Stimulated activated CD8-positive, alpha-beta memory T cell treated with anti-CD3 and anti-CD28 coated beads, Interleukin-15, amount 100 ng/mL, for 24 hours (primary cell): ENCODE measurements around the gene MATCAP1.

Source experiments
- DNase-seq: peaks from one replicate; pipeline ENCODE4 v3.0.0-alpha.2; 2020; ENCODE audit warnings: low read depth

MATCAP1 gene

DNA sequence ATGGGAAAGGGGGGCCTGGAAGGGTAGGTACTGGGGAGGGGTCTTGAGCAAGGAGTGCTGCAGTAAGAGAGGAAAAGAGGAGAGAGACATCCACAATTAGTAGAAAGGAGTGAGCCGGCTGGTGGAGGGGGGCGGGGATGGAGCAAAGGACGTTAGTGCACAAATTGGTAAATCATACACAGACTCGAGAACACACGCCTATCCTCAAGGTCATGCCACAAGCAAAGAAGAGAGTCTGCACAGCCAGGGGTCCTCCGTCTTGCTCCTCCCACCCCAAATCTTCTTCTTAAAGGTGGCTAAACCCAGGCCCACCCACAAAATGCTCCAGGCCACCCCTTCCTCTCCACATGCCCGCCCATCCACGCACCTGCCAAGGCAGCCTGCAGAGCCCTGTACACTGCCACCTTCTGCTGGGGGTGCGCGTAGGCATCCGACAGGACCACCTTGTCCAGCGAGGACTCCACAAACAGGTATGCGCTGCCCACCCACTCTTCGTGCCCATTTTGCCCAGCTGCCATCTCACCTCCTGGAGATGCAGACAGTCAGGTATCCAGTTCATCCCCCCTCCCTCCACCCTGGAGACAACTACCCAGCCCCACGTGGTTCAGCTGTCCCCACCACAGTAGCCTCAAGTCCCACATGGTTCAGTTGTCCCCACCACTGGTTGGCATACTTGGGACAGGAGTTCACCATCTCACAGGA lies 27.5 kb downstream of the MATCAP1 start:
- DNase-seq: no peak

DNA sequence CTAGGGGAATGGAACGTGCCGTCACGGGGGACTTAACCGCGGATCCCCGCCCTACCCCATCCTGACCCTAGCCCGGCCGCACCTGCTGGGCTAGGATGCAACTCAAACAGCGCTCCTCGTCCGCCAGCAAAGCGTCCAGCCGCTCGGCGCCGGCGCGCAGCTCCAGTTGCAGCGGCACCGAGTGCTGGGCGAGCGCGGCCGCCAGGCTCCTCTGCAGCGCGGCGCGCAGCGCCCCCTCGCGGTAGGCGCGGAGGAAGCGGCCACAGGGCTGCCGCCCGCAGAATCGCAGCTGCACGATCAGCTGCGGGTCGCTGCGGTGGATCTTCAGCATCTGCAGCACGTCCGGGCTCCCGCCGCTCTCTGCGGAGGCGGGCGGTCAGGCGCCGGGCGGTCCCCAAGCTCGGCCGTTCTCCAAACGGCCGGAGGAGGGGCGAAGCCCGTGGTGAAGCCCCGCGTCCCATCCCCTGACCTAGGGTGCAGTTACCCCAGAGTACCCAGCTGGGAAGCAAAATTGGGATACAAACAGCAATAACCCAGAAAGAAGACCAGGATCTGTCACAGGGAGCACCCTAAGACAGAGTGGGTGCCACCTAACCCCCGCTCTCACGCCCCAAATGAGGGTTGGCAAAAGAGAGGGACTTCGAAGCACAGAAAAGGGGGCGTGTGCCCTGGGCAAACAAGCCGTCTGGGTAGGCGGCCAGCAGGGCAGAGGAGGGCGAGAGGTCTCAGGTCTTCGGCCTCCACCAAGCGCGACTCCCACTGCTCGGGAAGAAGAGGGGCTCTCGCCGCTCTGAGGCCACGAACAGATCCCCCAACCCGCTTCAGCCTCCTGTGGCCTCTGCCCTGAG lies 28.2 kb downstream of the MATCAP1 start:
- peak; percentile 69 for DNase-seq

DNA sequence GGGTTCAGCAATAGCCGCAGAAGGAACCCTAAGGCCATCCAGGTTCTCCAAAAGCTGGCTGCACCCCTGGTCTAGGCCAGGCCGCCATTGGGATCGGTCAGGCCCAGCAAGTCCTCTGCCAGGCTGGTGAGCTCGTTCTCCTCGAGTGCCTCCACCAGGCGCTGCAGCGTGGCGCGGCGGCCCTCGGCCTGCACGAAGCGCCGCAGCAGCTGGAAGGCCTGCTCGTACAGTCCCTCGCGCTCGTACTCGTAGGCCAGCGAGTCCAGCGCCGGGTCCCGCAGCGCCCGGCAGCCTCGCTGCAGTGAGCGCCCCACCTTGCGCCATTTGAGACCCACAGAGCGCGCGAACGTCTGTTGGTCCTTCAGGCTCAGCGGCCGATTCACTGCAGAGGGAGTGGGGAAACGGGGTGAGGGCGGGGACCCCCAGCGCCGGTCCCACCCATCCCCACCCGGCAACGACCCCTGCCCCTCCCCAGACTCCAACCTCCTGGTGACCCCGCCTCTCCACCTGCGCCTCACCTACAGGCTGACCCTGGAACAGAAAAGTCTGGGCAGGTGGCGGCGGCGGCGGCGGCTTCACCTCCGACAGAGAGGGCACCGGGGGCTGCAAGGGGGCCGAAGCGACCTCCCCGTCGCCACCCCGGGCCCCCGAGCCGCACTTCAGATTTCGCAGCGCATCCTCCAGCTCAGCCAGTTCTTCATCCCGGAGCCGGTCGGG lies 29.0 kb downstream of the MATCAP1 start:
- DNase-seq: no peak

- no peak for DNase-seq
Measured at GRCh38 chr16:67151431-67152097, 32.2 kb downstream of the MATCAP1 start.

- DNase-seq: no peak
Measured at GRCh38 chr16:67150833-67151396, 32.8 kb downstream of the MATCAP1 start, which contains the start of gene B3GNT9. Gene B3GNT9, minus strand, starts transcription at chr16:67150998. Its CDS starts 513 bp downstream, at chr16:67150485.

DNA sequence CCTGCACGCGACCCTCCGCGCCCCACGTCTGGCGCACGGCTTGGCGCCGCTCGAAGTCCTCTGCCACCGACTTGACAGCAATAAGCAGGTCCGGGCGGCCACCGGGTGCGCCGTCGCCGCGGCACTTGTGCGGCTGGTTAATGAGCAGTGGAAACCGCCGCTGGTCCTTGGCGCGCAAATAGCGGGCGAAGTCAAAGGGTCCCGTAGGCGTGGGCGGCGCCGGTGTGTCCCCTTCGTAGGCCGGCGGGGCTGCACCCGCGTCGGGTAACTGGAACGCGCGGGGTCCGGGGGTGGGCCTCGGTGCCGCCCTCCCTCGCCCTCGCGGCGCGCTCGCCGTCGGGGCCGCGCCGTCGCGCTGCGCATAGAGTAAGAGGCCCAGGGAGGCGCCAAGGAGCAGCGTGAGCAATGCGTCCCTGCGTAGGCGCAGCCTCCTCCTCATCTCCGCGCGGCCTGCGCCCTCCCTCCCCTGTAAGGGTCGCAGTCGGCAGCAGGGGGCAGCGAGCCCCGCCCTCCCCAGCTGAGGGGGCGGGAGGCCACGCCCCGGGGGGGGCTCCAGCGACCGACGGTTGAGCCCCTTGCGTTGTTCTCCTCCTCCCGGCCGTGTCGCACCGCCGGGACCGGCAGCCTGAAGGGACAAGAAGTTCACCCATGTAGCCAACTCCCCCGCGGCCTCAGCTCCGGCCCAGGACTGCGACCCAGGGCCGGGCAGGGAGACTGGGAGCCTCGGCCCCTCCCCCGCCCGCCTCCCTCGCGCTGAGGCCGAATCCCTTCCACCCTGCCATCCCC lies 33.5 kb downstream of the MATCAP1 start:
- DNase-seq: no peak

DNA sequence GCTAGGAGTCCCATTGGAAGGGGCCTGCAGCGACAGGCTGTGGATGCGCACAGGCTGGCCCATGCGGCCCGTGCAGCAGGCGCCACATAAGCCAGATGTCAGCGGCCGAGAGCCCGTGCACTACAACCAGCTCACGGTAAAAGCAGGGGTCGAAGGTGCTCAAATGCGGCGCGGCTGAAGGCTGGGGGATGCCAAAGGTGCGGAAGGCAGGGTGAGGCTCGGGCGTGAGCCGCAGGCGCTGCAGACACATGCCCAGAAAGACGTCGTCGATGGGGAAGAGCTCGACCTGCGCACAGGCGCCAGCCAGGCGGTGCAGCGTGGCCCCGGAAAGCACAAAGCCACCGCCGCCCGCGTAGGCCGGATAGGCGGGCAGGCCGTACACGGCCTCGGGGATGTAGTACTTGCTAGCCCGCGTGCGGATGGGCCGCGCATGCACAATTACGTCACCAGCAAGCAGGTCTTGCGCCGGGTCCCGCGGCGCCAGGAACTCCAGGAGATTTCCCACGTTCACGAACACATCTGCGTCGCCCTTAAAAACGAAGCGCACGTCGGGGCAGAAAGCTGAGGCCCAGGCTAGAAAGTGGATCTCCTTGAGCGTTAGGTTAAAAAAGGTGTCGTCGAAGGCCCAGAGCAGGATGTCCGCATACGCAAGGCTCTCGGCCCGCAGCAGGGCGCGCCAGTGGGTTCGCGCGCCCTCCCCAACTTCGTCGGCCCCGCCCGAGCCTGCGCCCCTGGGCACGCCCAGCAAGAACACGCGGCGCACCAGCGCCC lies 34.3 kb downstream of the MATCAP1 start:
- DNase-seq: no peak

DNA sequence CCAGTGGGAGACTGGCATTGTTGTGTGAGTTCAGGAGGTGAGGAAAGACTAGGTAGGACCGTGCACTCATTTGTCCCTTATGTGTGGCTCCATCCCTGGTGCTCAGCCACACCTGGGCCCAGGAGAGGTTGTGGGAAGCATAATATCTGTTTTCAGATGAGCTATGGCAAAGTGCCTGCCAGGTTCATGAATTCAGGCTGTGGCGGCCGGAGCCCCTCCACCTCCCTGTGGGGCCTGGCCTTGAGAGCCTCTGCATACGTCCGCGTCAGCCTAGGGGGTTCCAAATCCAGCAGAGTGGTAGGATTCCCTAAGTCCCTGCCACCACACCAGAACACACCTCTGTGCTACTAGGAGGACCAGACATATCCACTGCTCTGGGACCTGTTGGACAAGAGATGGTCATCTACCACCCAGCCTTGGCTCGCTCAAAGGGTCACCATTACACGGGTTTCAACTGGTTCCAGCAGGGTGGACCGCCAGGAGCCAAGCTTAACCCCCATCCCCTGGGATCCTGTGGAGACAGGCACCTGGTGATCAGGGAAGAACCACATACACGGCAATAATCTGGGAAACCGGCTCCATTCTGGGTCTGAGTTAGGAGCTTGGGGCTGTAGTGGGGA lies 35.0 kb downstream of the MATCAP1 start:
- DNase-seq: no peak

- no peak for DNase-seq
Measured at GRCh38 chr16:67148221-67148620, 35.5 kb downstream of the MATCAP1 start.

DNA sequence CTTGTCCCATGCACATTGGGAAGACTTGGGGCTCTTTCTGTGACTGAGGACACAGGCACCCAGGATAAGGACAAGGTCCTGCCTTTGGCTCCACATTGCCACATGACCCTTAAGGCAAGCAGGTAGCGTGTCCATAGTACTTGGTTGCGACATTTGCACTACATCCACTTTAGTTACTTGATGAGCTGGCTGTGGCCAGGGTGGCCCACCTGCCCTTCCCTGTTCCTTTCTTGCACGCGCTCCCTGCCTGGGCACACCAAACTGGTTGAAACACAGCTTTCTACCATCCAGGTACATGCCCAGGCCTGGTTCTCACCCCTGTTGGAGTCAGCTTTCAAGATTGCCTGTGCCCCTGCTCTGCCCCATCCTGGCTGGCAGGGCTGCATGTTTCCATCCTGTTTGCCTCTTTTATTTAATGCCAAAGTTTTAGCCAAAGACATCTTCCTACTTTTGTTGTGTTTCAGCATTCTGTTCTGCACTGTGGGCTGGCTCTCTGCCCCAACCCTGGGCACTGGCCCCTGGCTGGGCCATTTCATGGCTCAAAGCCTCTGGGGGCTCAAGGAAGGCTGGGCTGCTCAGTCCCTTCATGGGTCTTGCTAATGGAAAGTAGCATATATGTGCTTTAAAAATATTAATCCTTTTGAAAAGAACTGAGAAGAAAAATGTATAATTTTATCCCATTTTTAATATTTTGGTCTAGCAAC lies 36.2 kb downstream of the MATCAP1 start:
- DNase-seq: no peak

- DNase-seq: no peak
Measured at GRCh38 chr16:67146523-67147357, 37.0 kb downstream of the MATCAP1 start.

DNA sequence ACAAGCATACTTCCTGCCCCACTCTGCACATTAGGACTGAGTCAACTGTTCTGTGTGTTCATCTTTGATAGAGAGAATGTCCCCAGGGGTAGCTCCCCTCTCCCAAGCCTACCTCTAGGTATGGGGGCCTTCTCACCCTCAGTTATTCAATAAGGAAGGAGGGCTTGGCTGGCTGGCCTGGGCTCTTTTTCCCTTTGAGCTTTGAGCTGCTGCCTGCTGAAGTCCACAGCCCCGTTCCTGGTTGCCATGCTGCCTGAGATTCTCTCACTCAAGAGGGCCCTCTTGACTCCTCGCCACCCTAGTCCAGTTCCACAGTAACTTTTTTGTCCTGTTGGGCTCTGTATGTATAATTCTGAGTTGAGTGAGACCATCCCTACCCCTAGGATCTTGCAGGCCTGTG lies 38.0 kb downstream of the MATCAP1 start:
- DNase-seq: no peak

GRCh38 chr16:67144943-67145342 lies 38.8 kb downstream of the MATCAP1 start:
- no peak for DNase-seq

GRCh38 chr16:67142342-67142741 lies 41.4 kb downstream of the MATCAP1 start:
- DNase-seq: no peak

DNA sequence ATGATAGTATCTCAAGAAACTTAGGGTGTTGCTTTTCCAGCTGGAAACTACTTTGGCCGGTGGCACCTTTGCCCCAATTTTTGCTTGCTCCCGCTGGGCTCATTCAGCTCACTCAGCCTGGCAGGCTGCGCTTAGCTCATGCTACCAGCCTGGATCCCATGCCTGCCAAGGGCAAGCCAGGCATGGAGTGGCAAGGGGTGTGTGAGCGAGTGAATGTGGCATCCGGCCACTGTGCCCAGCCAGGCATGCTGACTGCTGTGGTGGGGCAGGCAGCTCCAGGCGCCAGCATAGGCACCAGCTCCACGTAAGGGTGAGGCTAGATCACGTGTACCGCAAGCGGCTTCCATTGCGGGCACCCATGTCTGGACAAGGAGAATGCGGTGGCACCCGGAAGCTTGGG lies 42.4 kb downstream of the MATCAP1 start:
- DNase-seq: no peak

GRCh38 chr16:67137605-67138004 lies 46.2 kb downstream of the MATCAP1 start:
- DNase-seq: no peak

DNA sequence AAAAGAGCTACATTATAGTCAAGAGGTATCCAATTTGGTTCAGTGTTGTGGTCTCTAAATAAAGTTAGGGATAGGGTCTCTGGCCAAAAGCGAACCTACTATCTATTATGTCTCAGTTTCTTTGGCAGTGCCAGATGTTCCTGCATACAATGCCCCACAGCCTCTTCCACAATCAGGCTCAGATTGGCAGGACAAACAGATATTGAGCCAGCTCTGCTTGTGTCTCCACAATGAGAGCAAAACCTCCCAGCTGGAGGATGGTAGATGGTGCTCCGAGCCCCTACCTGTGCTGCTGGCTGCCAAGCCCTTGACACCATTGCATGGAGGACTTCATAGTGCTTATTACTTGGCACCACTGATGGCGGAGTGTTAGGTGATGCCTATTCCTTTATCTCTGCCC lies 54.3 kb downstream of the MATCAP1 start:
- DNase-seq: no peak

DNA sequence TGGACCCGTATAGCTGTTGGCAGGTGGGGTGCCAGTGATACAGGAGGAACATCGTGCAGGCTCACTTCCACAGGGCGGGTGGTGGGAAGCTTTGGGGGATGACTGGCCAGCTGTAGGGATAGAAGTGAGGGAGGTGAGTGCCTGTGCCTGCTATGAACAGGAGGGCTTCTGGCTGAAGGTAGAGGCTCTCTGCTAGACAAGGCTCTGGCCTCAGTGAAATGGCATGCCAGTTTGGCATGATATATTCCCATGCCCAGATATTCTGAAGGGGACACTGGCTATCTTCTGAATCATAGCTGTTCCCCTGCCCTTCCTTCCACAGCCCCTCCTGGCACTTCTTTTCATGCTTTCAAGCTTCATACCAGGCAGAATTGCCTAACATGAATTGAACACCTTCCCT lies 54.9 kb downstream of the MATCAP1 start:
- no peak for DNase-seq
